Measurements from ENCODE around the gene PDCD2L. TPM values are rescaled to one million over a fixed set of nuclear protein-coding genes. Genes with fewer than 3 reads are reported as not detected.

The PDCD2L gene
- total RNA-seq, 1 donor from 2014 or later = 8.8 TPM

DNA sequence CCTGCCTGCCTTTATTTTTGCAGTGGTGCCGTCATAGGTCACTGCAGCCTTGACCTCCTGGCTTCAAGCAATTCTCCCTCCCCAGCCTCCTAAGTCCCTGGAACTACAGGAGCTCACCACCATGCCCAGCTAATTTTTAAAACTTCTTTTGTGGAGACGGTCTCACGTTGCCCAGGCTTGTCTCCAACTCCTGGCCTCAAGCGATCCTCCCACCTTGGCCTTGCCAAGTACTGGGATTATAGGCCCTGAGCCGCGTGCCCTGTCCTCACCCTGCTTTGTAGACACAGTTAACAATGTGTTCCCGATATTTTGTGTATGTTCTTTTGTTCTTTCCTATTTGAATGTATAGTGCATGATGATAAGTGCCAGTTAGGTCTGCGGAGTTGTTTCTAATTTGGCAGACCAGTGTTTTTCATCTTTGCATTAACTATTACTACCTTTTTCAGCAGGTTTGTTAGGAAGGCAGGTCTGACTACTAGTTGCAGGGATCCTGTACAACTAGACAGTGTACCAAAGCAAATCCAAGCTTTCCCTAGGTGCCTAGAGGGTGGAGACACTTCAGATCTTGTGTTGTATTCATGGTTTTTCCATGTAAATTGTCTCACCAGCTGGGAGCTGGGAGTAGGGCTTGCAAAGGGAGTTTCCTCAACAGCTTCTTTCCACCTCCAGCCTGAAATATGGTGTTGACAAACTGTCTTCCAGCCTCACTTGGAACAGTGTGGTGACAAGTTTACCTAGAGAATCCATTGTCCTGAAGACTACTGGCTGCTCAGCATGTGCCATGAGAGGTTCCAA lies 67.9 kb downstream of the PDCD2L start:
- no peak for DNase-seq

DNA sequence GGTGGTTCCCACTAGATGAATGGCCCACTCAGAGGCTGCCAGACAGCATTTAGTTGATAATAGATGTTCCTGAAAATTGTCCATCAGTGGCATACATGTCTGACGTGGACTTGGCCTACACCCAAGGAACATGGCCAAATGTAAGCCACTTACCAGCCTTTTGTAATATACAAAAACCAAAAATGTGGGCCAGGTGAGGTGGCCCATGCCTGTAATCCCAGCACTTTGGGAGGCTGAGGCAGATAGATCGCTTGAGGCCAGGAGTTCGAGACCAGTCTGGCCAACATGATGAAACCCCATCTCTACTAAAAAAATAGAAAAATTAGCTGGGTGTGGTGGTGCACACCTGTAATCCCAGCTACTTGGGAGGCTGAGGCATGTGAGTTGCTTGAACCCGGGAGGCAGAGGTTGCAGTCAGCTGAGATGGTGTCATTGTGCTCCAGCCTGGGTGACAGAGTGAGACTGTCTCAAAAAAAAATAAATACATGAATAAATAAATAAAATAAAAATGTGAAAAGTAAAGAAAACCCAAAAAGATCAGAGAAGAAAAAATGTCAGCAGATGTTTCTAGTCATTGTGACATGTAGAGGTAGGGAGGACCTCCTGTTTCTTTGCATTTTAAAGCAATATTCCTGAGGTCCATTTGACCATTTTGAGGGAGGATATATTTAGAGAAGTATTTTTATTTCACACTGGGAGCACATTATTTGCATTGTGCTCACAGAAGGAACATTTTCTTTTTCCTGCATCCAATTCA lies 70.2 kb downstream of the PDCD2L start:
- no peak for DNase-seq

DNA sequence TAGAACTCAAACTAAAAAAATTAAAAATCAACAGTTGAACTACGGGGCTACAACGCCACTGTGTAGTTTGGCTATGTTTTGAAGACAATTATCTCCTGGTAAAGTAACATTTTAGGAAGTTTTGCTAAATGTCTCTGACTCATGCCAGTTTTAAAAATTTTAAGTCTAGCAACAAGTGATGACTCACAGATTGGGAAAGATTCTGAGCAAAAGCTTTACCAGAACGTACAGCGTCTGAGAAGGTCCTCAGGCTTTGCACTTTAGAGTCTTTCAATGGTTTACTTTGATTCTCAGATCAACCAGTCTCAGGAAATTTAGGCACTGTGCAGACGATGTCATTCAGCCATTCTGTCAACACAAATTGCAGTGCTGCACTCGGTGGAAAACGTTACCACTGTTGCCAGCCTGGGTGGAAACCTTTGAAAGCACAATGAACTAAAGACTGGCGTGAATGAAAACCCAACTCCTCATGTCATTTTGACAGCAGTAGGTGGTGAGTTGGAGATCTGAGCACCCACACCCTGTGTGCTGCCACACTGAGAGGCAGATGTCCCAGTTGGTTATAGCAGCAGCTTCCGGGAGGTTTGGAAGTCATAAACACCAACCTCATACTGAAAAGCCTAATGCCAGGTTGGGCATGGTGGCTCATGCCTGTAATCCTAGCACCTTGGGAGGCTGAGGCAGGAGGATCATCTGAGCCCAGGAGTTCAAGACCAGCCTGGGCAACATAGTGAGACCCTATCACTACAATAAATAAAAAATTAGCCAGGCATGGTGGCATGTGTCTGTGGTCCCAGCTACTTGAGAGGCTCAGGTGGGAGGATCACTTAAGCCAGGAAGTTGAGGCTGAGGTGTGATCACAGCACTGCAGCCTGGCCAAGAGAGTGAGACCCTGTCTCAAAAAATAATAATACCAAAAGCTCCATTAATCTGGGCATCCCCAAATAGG lies 71.1 kb downstream of the PDCD2L start:
- no peak for DNase-seq

Other genes starting within 250 kb of the PDCD2L start
- gene LSM14A, start 231.9 kb upstream of the PDCD2L start, total RNA-seq = 111 TPM
- 26.9 TPM for gene GARRE1, start 149.8 kb upstream of the PDCD2L start, total RNA-seq
- gene GPI, start 39.2 kb upstream of the PDCD2L start, total RNA-seq = 75.1 TPM
- 111 TPM for gene UBA2, start 24.0 kb downstream of the PDCD2L start, total RNA-seq
- 14.4 TPM for gene WTIP, start 77.4 kb downstream of the PDCD2L start, total RNA-seq